ENCODE data around the gene EHD4. TPM values are rescaled to one million over a fixed set of nuclear protein-coding genes. Genes with fewer than 3 reads are reported as not detected.

Gene EHD4
- total and polyA plus RNA-seq, 9 of the 15 experiments (the other 6 are each of a cell fraction or from before 2014, with no cell fraction given): 0.89 to 10.3 (median 6.4) TPM

DNA sequence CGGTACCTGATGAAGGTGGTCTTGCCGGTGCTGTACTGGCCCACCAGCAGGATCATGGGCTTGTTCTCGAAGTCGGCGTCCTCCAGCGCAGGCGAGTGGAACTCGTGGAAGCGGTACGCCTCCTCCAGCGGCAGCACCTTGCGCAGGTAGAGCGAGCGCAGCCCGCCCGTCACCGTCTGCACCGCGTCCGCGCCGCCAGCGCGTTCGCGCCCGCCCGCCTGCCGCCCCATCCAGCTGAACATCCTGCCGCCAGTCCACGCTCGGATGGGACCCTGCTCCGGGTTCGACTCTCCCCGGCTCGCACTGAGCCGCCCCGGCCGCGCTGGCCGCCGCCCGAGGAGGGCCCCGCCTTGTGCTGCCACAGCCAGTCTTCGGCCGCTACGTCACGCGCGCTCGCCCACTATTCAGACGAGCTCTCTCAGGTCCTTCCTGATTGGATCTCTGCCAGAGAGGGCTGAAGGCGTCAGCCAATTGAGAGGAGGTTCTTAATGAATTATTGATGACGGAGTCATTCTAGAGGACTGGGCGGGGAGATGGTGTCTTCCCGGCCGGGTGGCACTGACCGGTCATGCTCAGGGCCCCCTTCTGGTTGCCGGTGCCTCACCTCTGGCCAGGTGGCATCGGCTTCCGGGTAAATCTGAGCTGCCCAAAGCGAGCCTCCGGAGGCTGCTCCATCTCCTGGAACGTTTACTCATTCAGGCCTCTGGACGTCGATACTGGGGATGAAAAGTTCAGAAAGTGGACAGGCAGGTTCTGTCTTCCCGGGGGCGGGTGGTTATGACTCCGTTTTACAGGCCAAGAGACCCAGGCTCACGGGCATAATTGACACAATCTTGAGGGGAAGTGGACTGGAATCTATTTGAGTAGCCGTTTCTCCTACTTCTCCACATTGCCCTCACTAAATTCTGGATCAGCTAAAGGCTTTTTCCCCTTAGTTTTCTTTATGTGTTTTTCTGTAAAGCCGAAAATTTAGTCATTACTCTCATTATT, at the start of gene EHD4 (continued):
- TF ChIP-seq, protein P1, sequence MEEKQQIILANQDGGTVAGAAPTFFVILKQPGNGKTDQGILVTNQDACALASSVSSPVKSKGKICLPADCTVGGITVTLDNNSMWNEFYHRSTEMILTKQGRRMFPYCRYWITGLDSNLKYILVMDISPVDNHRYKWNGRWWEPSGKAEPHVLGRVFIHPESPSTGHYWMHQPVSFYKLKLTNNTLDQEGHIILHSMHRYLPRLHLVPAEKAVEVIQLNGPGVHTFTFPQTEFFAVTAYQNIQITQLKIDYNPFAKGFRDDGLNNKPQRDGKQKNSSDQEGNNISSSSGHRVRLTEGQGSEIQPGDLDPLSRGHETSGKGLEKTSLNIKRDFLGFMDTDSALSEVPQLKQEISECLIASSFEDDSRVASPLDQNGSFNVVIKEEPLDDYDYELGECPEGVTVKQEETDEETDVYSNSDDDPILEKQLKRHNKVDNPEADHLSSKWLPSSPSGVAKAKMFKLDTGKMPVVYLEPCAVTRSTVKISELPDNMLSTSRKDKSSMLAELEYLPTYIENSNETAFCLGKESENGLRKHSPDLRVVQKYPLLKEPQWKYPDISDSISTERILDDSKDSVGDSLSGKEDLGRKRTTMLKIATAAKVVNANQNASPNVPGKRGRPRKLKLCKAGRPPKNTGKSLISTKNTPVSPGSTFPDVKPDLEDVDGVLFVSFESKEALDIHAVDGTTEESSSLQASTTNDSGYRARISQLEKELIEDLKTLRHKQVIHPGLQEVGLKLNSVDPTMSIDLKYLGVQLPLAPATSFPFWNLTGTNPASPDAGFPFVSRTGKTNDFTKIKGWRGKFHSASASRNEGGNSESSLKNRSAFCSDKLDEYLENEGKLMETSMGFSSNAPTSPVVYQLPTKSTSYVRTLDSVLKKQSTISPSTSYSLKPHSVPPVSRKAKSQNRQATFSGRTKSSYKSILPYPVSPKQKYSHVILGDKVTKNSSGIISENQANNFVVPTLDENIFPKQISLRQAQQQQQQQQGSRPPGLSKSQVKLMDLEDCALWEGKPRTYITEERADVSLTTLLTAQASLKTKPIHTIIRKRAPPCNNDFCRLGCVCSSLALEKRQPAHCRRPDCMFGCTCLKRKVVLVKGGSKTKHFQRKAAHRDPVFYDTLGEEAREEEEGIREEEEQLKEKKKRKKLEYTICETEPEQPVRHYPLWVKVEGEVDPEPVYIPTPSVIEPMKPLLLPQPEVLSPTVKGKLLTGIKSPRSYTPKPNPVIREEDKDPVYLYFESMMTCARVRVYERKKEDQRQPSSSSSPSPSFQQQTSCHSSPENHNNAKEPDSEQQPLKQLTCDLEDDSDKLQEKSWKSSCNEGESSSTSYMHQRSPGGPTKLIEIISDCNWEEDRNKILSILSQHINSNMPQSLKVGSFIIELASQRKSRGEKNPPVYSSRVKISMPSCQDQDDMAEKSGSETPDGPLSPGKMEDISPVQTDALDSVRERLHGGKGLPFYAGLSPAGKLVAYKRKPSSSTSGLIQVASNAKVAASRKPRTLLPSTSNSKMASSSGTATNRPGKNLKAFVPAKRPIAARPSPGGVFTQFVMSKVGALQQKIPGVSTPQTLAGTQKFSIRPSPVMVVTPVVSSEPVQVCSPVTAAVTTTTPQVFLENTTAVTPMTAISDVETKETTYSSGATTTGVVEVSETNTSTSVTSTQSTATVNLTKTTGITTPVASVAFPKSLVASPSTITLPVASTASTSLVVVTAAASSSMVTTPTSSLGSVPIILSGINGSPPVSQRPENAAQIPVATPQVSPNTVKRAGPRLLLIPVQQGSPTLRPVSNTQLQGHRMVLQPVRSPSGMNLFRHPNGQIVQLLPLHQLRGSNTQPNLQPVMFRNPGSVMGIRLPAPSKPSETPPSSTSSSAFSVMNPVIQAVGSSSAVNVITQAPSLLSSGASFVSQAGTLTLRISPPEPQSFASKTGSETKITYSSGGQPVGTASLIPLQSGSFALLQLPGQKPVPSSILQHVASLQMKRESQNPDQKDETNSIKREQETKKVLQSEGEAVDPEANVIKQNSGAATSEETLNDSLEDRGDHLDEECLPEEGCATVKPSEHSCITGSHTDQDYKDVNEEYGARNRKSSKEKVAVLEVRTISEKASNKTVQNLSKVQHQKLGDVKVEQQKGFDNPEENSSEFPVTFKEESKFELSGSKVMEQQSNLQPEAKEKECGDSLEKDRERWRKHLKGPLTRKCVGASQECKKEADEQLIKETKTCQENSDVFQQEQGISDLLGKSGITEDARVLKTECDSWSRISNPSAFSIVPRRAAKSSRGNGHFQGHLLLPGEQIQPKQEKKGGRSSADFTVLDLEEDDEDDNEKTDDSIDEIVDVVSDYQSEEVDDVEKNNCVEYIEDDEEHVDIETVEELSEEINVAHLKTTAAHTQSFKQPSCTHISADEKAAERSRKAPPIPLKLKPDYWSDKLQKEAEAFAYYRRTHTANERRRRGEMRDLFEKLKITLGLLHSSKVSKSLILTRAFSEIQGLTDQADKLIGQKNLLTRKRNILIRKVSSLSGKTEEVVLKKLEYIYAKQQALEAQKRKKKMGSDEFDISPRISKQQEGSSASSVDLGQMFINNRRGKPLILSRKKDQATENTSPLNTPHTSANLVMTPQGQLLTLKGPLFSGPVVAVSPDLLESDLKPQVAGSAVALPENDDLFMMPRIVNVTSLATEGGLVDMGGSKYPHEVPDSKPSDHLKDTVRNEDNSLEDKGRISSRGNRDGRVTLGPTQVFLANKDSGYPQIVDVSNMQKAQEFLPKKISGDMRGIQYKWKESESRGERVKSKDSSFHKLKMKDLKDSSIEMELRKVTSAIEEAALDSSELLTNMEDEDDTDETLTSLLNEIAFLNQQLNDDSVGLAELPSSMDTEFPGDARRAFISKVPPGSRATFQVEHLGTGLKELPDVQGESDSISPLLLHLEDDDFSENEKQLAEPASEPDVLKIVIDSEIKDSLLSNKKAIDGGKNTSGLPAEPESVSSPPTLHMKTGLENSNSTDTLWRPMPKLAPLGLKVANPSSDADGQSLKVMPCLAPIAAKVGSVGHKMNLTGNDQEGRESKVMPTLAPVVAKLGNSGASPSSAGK (IDR thresholded peaks at IDR 0.05): peak; percentile 64
- TF ChIP-seq, protein P2, sequence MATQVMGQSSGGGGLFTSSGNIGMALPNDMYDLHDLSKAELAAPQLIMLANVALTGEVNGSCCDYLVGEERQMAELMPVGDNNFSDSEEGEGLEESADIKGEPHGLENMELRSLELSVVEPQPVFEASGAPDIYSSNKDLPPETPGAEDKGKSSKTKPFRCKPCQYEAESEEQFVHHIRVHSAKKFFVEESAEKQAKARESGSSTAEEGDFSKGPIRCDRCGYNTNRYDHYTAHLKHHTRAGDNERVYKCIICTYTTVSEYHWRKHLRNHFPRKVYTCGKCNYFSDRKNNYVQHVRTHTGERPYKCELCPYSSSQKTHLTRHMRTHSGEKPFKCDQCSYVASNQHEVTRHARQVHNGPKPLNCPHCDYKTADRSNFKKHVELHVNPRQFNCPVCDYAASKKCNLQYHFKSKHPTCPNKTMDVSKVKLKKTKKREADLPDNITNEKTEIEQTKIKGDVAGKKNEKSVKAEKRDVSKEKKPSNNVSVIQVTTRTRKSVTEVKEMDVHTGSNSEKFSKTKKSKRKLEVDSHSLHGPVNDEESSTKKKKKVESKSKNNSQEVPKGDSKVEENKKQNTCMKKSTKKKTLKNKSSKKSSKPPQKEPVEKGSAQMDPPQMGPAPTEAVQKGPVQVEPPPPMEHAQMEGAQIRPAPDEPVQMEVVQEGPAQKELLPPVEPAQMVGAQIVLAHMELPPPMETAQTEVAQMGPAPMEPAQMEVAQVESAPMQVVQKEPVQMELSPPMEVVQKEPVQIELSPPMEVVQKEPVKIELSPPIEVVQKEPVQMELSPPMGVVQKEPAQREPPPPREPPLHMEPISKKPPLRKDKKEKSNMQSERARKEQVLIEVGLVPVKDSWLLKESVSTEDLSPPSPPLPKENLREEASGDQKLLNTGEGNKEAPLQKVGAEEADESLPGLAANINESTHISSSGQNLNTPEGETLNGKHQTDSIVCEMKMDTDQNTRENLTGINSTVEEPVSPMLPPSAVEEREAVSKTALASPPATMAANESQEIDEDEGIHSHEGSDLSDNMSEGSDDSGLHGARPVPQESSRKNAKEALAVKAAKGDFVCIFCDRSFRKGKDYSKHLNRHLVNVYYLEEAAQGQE (IDR thresholded peaks at IDR 0.05; ENCODE audit: borderline replicate concordance): no peak
- TF ChIP-seq, protein P2 (CRISPR knock-in tag; IDR thresholded peaks at IDR 0.05; ENCODE audit: low read depth): no peak
- no peak for TF ChIP-seq HNRNPUL1 (IDR thresholded peaks at IDR 0.05; ENCODE audit: low read length)

Measured in K562 (cell line).